ENCODE results near the gene GRIA3.

Gene GRIA3

GRCh38 chrX:123263747-123264146 is 79.7 kb downstream of the GRIA3 start:
- TF ChIP-seq CTCF (IDR thresholded peaks at IDR 0.05) (no peak), ZFX (IDR thresholded peaks at IDR 0.05; ENCODE audit: borderline replicate concordance) (no peak)
- no peak overlapping the region for H3K27ac ChIP-seq

GRCh38 chrX:123267220-123267619 is 83.1 kb downstream of the GRIA3 start:
- H3K27ac ChIP-seq, result no peak overlapping the region
- TF ChIP-seq ZFX (IDR thresholded peaks at IDR 0.05; ENCODE audit: borderline replicate concordance) (no peak), CTCF (IDR thresholded peaks at IDR 0.05) (no peak)

GRCh38 chrX:123271902-123272301 is 87.8 kb downstream of the GRIA3 start:
- no peak overlapping the region for H3K27ac ChIP-seq
- no peak for TF ChIP-seq CTCF (IDR thresholded peaks at IDR 0.05)
- no peak for TF ChIP-seq ZFX (IDR thresholded peaks at IDR 0.05; ENCODE audit: borderline replicate concordance)

DNA sequence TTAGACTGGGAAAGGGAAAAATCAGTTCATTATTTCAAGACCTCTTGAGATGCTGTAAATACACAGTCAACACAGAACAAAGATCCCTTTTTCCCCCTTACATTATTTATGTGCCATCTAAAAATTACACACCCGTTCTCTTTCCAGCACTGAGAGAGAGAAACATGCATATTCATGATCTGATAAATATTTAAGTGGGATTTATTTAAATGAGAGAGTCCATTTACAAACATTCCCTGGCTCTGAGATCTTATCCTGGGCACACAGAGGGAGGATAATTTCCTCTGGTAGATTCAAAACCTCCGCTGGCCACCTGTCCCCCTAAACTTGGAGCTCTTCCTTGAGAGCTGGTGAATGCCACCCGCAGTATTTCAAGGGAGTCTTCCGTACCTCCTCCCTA is 88.6 kb downstream of the GRIA3 start:
- no peak overlapping the region for H3K27ac ChIP-seq
- TF ChIP-seq CTCF (IDR thresholded peaks at IDR 0.05) (no peak), ZFX (IDR thresholded peaks at IDR 0.05; ENCODE audit: borderline replicate concordance) (no peak)

- no peak overlapping the region for H3K27ac ChIP-seq
- TF ChIP-seq ZFX (IDR thresholded peaks at IDR 0.05; ENCODE audit: borderline replicate concordance), result no peak
- no peak for TF ChIP-seq CTCF (IDR thresholded peaks at IDR 0.05)
Measured at GRCh38 chrX:123274796-123275195, 90.7 kb downstream of the GRIA3 start.

GRCh38 chrX:123277347-123277746 is 93.3 kb downstream of the GRIA3 start:
- H3K27ac ChIP-seq, result no peak overlapping the region
- TF ChIP-seq CTCF (IDR thresholded peaks at IDR 0.05), result no peak
- no peak for TF ChIP-seq ZFX (IDR thresholded peaks at IDR 0.05; ENCODE audit: borderline replicate concordance)

- H3K27ac ChIP-seq, result no peak overlapping the region
- TF ChIP-seq ZFX (IDR thresholded peaks at IDR 0.05; ENCODE audit: borderline replicate concordance), result no peak
- TF ChIP-seq CTCF (IDR thresholded peaks at IDR 0.05), result no peak
Measured at GRCh38 chrX:123277821-123278220, 93.7 kb downstream of the GRIA3 start.
